Adipocyte (in vitro differentiated cells): ENCODE data around the gene CHERP.
"Not testable (repeated sequence)": the region's sequence is repeated elsewhere in the genome, so short reads cannot be mapped to it uniquely, and the experiment has no call there.

Experiments used
- DNase-seq: peaks from one replicate; pipeline ENCODE4 v3.0.0-alpha.2; 2015; ENCODE audit warnings: low read depth
- H3K27me3 ChIP-seq: replicated peaks from 2 replicates; pipeline ENCODE4 v1.7.0; 2013; ENCODE audit warnings: mild to moderate bottlenecking, low read length, moderate library complexity; ENCODE audit not compliant: control insufficient read depth, insufficient read depth
- H3K36me3 ChIP-seq: 2 replicates; pipeline ENCODE4 v1.7.0; 2013; ENCODE audit warnings: low read length, mild to moderate bottlenecking, moderate library complexity; ENCODE audit not compliant: control insufficient read depth, insufficient read depth, severe bottlenecking
- H3K4me1 ChIP-seq: 2 replicates; pipeline ENCODE4 v1.7.0; 2013; ENCODE audit warnings: mild to moderate bottlenecking, low read length, moderate library complexity; ENCODE audit not compliant: control insufficient read depth, insufficient read depth
- H3K4me3 ChIP-seq: 2 replicates; pipeline ENCODE4 v1.7.0; 2013; ENCODE audit warnings: mild to moderate bottlenecking, low read length, moderate library complexity
- H3K9ac ChIP-seq: 2 replicates; pipeline ENCODE4 v1.7.0; 2013; ENCODE audit warnings: mild to moderate bottlenecking, low read length, moderate library complexity
- H3K9me3 ChIP-seq: 2 replicates; pipeline ENCODE4 v1.7.0; 2013; ENCODE audit warnings: mild to moderate bottlenecking, low read length, moderate library complexity; ENCODE audit not compliant: control insufficient read depth

The CHERP gene

GRCh38 chr19:16512611-16513010 lies 29.6 kb downstream of the CHERP start:
- Histone ChIP-seq H3K4me1 (peaks cover 14% of the 10 kb centered on the region), H3K36me3 (peaks cover 25% of the 10 kb centered on the region)
- H3K9ac ChIP-seq, H3K4me3 ChIP-seq, H3K9me3 ChIP-seq, H3K27me3 ChIP-seq, DNase-seq: not testable (repeated sequence)

GRCh38 chr19:16509141-16510061 lies 32.8 kb downstream of the CHERP start:
- peaks cover 14% of the 10 kb centered on the region for H3K36me3 ChIP-seq
- H3K9me3 ChIP-seq = no peaks in the 10 kb centered on the region
- no peak overlapping the region for H3K9ac ChIP-seq
- H3K27me3 ChIP-seq = no peaks in the 10 kb centered on the region
- no peak for DNase-seq
- H3K4me1 ChIP-seq = peaks cover 23% of the 10 kb centered on the region
- H3K4me3 ChIP-seq = no peak overlapping the region

- Histone ChIP-seq H3K9me3 (no peaks in the 10 kb centered on the region), H3K9ac (no peak overlapping the region), H3K4me1 (peaks cover 23% of the 10 kb centered on the region), H3K36me3 (peaks cover 15% of the 10 kb centered on the region), H3K4me3 (no peak overlapping the region), H3K27me3 (no peaks in the 10 kb centered on the region)
- no peak for DNase-seq
Measured at GRCh38 chr19:16508546-16508945, 33.7 kb downstream of the CHERP start.

GRCh38 chr19:16506961-16507360 lies 35.3 kb downstream of the CHERP start:
- no peak overlapping the region for H3K4me3 ChIP-seq
- no peak for DNase-seq
- no peaks in the 10 kb centered on the region for H3K9me3 ChIP-seq
- no peaks in the 10 kb centered on the region for H3K27me3 ChIP-seq
- H3K36me3 ChIP-seq = peaks cover 9% of the 10 kb centered on the region
- H3K9ac ChIP-seq = no peak overlapping the region
- peaks cover 23% of the 10 kb centered on the region for H3K4me1 ChIP-seq

GRCh38 chr19:16506161-16506560 lies 36.1 kb downstream of the CHERP start:
- H3K27me3 ChIP-seq, H3K9me3 ChIP-seq, H3K36me3 ChIP-seq, H3K4me3 ChIP-seq, H3K9ac ChIP-seq, DNase-seq: not testable (repeated sequence)
- peaks cover 23% of the 10 kb centered on the region for H3K4me1 ChIP-seq

GRCh38 chr19:16504271-16504670 lies 38.0 kb downstream of the CHERP start:
- no peaks in the 10 kb centered on the region for H3K27me3 ChIP-seq
- H3K4me3 ChIP-seq = no peak overlapping the region
- DNase-seq = no peak
- H3K36me3 ChIP-seq = peaks cover 13% of the 10 kb centered on the region
- H3K9me3 ChIP-seq = no peaks in the 10 kb centered on the region
- peaks cover 12% of the 10 kb centered on the region for H3K4me1 ChIP-seq
- H3K9ac ChIP-seq = no peak overlapping the region

GRCh38 chr19:16497837-16498236 lies 44.4 kb downstream of the CHERP start:
- H3K9ac ChIP-seq = no peak overlapping the region
- peaks cover 13% of the 10 kb centered on the region for H3K4me1 ChIP-seq
- no peak for DNase-seq
- peaks cover 4% of the 10 kb centered on the region for H3K36me3 ChIP-seq
- H3K4me3 ChIP-seq = no peak overlapping the region
- H3K9me3 ChIP-seq = no peaks in the 10 kb centered on the region
- H3K27me3 ChIP-seq = no peaks in the 10 kb centered on the region

- peak overlapping the region; percentile 96 for H3K4me3 ChIP-seq
- peaks cover 4% of the 10 kb centered on the region for H3K36me3 ChIP-seq
- no peaks in the 10 kb centered on the region for H3K9me3 ChIP-seq
- peaks cover 13% of the 10 kb centered on the region for H3K4me1 ChIP-seq
- no peaks in the 10 kb centered on the region for H3K27me3 ChIP-seq
- no peak for DNase-seq
- peak overlapping the region; percentile 91 for H3K9ac ChIP-seq
Measured at GRCh38 chr19:16497042-16497441, 45.2 kb downstream of the CHERP start.

GRCh38 chr19:16496613-16496983 lies 45.6 kb downstream of the CHERP start:
- H3K36me3 ChIP-seq = peaks cover 4% of the 10 kb centered on the region
- H3K27me3 ChIP-seq = no peaks in the 10 kb centered on the region
- peak overlapping the region; percentile 96 for H3K4me3 ChIP-seq
- H3K9ac ChIP-seq = peak overlapping the region; percentile 91
- H3K9me3 ChIP-seq = no peaks in the 10 kb centered on the region
- peak; percentile 40 for DNase-seq
- H3K4me1 ChIP-seq = peaks cover 13% of the 10 kb centered on the region

- DNase-seq = peak; percentile 100
- H3K36me3 ChIP-seq = peaks cover 3% of the 10 kb centered on the region
- H3K9me3 ChIP-seq = no peaks in the 10 kb centered on the region
- peak within 1 kb of the TSS; percentile 91 for H3K9ac ChIP-seq
- peak within 1 kb of the TSS; percentile 96 for H3K4me3 ChIP-seq
- peaks cover 13% of the 10 kb centered on the region for H3K4me1 ChIP-seq
- H3K27me3 ChIP-seq = no peaks in the 10 kb centered on the region
Measured at GRCh38 chr19:16495982-16496612, 46.1 kb downstream of the CHERP start, which contains the start of the genes C19orf44 and CALR3. TSS of gene C19orf44 (plus strand) at chr19:16496394. CDS start at chr19:16500793, 4,399 bp downstream. TSS of gene CALR3 (minus strand) at chr19:16496167. CDS start at chr19:16496129, 38 bp downstream.

- not testable (repeated sequence) for DNase-seq
Measured at GRCh38 chr19:16486476-16486875, 55.8 kb downstream of the CHERP start.

More at GRCh38 chr19:16486476-16486875, 55.8 kb downstream of the CHERP start:
- H3K9ac ChIP-seq, H3K4me1 ChIP-seq, H3K27me3 ChIP-seq, H3K9me3 ChIP-seq, H3K4me3 ChIP-seq, H3K36me3 ChIP-seq: not testable (repeated sequence)
